ENCODE data around the gene SPEF2. TPM values are rescaled to one million over a fixed set of nuclear protein-coding genes. Genes with fewer than 3 reads are reported as not detected.

The SPEF2 gene, protein sequence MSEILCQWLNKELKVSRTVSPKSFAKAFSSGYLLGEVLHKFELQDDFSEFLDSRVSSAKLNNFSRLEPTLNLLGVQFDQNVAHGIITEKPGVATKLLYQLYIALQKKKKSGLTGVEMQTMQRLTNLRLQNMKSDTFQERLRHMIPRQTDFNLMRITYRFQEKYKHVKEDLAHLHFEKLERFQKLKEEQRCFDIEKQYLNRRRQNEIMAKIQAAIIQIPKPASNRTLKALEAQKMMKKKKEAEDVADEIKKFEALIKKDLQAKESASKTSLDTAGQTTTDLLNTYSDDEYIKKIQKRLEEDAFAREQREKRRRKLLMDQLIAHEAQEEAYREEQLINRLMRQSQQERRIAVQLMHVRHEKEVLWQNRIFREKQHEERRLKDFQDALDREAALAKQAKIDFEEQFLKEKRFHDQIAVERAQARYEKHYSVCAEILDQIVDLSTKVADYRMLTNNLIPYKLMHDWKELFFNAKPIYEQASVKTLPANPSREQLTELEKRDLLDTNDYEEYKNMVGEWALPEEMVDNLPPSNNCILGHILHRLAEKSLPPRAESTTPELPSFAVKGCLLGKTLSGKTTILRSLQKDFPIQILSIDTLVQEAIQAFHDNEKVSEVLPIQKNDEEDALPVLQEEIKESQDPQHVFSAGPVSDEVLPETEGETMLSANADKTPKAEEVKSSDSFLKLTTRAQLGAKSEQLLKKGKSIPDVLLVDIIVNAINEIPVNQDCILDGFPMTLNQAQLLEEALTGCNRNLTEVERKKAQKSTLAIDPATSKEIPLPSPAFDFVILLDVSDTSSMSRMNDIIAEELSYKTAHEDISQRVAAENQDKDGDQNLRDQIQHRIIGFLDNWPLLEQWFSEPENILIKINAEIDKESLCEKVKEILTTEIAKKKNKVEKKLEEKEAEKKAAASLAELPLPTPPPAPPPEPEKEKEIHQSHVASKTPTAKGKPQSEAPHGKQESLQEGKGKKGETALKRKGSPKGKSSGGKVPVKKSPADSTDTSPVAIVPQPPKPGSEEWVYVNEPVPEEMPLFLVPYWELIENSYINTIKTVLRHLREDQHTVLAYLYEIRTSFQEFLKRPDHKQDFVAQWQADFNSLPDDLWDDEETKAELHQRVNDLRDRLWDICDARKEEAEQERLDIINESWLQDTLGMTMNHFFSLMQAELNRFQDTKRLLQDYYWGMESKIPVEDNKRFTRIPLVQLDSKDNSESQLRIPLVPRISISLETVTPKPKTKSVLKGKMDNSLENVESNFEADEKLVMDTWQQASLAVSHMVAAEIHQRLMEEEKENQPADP (N-terminal part only)
- not detected for polyA plus RNA-seq

- H3K4me1 Mint-ChIP-seq = peaks cover 0 to 5% (median 1%) of the 10 kb centered on the region in 3 donors
- H3K4me3 Mint-ChIP-seq = peak within 1 kb of the TSS; percentile 17 to 95 (median 83)
- peaks cover 2% of the 10 kb centered on the region for H3K36me3 Mint-ChIP-seq
- H3K9me3 Mint-ChIP-seq = peaks cover 0 to 13% (median 3%) of the 10 kb centered on the region in 3 donors
- peak within 1 kb of the TSS in 1 of 3 donors; percentile 94 for H3K27ac Mint-ChIP-seq
- peaks cover 5% of the 10 kb centered on the region for H3K27me3 Mint-ChIP-seq
Observed at GRCh38 chr5:35617435-35618303, at the start of gene SPEF2. Gene SPEF2, plus strand, starts transcription at chr5:35617863. Its CDS starts 135 bp downstream, at chr5:35617998.

DNA sequence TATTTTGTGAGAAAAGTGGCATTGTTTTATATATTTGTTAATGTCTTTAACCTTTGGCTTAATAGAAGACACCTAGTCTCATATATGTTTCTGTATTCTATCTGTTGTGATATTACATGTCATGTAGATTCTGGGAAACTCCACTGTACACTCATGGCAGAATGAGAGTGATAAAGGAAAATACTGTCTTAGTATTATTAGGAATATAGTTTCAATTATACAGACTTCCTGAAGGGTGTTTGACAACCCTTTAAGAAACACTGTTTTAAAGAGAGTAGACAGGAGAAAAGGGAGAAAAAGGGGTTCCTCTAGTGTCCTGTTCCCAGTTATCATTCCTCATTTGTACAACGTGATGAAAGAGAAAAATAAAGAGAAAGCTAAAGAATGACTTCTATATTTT lies 42.1 kb upstream of the SPEF2 start:
- Mint-ChIP-seq H3K9me3 (peaks cover 0 to 1% (median 0%) of the 10 kb centered on the region in 3 donors), H3K27ac (no peak overlapping the region), H3K4me3 (no peak overlapping the region), H3K36me3 (no peaks in the 10 kb centered on the region), H3K27me3 (no peaks in the 10 kb centered on the region), H3K4me1 (no peaks in the 10 kb centered on the region)

DNA sequence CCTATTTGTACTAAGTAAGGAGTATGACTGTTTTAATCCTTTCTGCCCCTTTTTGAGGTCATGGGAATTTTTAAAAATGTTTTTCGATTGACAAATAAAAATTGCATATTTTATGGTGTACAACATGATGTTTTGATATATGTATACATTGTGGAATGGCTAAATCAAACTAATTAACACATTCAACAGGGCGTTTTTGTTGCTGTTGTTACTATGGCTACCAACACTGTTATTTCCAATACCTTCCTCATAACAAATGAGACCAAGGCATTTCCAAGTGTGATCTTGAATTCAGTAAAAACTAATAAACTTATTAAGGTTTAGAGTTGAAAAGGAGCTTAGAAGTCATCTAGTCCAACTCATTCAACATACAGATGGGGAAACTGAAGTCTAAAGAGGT lies 30.2 kb upstream of the SPEF2 start:
- no peaks in the 10 kb centered on the region for H3K36me3 Mint-ChIP-seq
- no peak overlapping the region for H3K27ac Mint-ChIP-seq
- H3K4me3 Mint-ChIP-seq = no peak overlapping the region
- H3K9me3 Mint-ChIP-seq = peaks cover 0 to 2% (median 0%) of the 10 kb centered on the region in 3 donors
- no peaks in the 10 kb centered on the region for H3K4me1 Mint-ChIP-seq
- H3K27me3 Mint-ChIP-seq = no peaks in the 10 kb centered on the region

GRCh38 chr5:35593338-35593737 lies 24.3 kb upstream of the SPEF2 start:
- no peaks in the 10 kb centered on the region for H3K36me3 Mint-ChIP-seq
- H3K4me1 Mint-ChIP-seq = no peaks in the 10 kb centered on the region
- H3K27me3 Mint-ChIP-seq = no peaks in the 10 kb centered on the region
- H3K27ac Mint-ChIP-seq = no peak overlapping the region
- peaks cover 0 to 2% (median 0%) of the 10 kb centered on the region in 3 donors for H3K9me3 Mint-ChIP-seq
- no peak overlapping the region for H3K4me3 Mint-ChIP-seq

DNA sequence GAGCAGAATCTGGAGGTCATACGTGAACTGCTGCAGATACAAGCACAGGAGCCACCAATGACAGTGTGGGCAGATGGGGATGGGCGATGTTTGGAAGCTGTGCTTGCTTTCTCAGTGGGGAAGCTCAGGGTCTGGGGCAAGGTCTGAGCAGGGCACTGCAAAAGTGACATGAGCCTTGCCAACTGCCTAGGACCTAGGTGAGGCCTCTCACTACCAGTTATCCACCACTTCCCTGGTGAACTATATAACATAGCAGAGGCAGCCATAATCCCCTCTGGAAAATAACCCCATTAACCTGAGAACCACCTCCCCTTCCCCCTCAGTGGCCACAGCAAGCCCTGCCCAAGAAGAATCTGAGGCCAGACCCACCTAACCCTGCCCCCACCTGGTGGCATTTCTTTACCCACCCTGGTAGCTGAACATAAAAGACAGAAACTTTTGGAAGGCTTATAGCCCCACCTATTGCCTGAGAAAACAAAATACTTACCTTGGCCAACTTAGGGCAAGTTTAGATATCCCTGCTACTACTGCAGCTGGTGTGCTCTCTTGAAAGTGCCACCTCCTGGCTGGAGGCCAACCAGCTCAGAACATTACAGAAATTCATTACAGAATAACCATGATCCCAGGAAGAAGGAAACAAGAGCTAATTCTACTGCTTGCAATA lies 18.8 kb upstream of the SPEF2 start:
- Mint-ChIP-seq H3K27ac (no peak overlapping the region), H3K36me3 (no peaks in the 10 kb centered on the region), H3K27me3 (no peaks in the 10 kb centered on the region), H3K4me1 (no peaks in the 10 kb centered on the region), H3K4me3 (no peak overlapping the region), H3K9me3 (peaks cover 0 to 7% (median 4%) of the 10 kb centered on the region in 3 donors)

DNA sequence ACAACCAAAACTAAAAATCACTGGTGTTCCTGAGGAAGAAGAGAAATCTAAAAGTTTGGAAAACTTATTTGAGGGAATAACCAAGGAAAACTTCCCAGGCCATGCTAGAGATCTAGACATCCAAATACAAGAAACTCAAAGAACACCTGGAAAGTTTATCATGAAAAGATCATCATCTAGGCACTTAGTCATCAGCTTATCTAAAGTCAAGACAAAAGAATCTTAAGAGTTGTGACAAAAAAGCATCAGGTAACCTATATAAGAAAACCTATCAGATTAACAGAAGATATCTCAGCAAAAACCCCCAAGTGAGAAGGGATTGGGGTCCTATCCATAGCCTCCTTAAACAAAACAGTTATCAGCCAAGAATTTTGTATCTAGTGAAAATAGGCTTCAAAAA lies 17.1 kb upstream of the SPEF2 start:
- Mint-ChIP-seq H3K36me3 (peaks cover 2% of the 10 kb centered on the region), H3K27me3 (no peaks in the 10 kb centered on the region), H3K4me3 (no peak overlapping the region), H3K9me3 (peaks cover 2 to 10% (median 7%) of the 10 kb centered on the region in 3 donors), H3K27ac (no peak overlapping the region), H3K4me1 (no peaks in the 10 kb centered on the region)

GRCh38 chr5:35608881-35609779 lies 8.5 kb upstream of the SPEF2 start:
- no peak overlapping the region for H3K4me3 Mint-ChIP-seq
- peaks cover 2 to 8% (median 2%) of the 10 kb centered on the region in 3 donors for H3K9me3 Mint-ChIP-seq
- H3K4me1 Mint-ChIP-seq = no peaks in the 10 kb centered on the region
- H3K27me3 Mint-ChIP-seq = no peaks in the 10 kb centered on the region
- H3K36me3 Mint-ChIP-seq = peaks cover 2% of the 10 kb centered on the region
- H3K27ac Mint-ChIP-seq = no peak overlapping the region

- peaks cover 5% of the 10 kb centered on the region for H3K27me3 Mint-ChIP-seq
- H3K27ac Mint-ChIP-seq = peak overlapping the region in 1 of 3 donors; percentile 94
- H3K36me3 Mint-ChIP-seq = peaks cover 2% of the 10 kb centered on the region
- peaks cover 0 to 5% (median 1%) of the 10 kb centered on the region in 3 donors for H3K4me1 Mint-ChIP-seq
- peak overlapping the region in 3 of 4 donors; percentile 76 to 95 (median 90) for H3K4me3 Mint-ChIP-seq
- peaks cover 0 to 13% (median 3%) of the 10 kb centered on the region in 3 donors for H3K9me3 Mint-ChIP-seq
Observed at GRCh38 chr5:35617060-35617434, 616 bp upstream of the SPEF2 start.

DNA sequence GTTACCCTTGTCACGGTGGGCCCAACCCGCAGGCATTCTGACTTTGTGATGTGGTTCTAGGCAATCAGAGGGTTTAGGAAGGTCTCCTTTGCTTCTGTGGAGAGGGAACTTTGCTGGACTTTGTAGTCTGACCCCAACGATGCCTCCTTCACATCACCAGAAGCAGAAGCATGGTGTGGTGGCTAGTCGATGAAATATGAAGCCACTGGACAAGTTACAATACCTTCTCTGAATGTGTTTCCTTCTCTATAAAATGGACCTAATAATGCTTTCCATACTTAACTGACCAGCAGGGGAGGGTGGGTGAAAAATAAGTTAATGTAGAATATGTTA lies 607 bp downstream of the SPEF2 start:
- H3K27me3 Mint-ChIP-seq = peaks cover 5% of the 10 kb centered on the region

GRCh38 chr5:35618781-35619180 lies 1.1 kb downstream of the SPEF2 start:
- peaks cover 0 to 5% (median 1%) of the 10 kb centered on the region in 3 donors for H3K4me1 Mint-ChIP-seq
- peaks cover 2% of the 10 kb centered on the region for H3K36me3 Mint-ChIP-seq
- no peak overlapping the region for H3K27ac Mint-ChIP-seq
- H3K9me3 Mint-ChIP-seq = peaks cover 0 to 13% (median 1%) of the 10 kb centered on the region in 3 donors
- H3K27me3 Mint-ChIP-seq = peaks cover 5% of the 10 kb centered on the region
- H3K4me3 Mint-ChIP-seq = no peak overlapping the region

More for the DNA sequence above, 607 bp downstream of the SPEF2 start:
- H3K36me3 Mint-ChIP-seq = peaks cover 2% of the 10 kb centered on the region
- H3K27ac Mint-ChIP-seq = no peak overlapping the region
- H3K4me1 Mint-ChIP-seq = peaks cover 0 to 5% (median 1%) of the 10 kb centered on the region in 3 donors
- H3K4me3 Mint-ChIP-seq = peak overlapping the region in 2 of 4 donors; percentile 35 to 41
- peaks cover 0 to 13% (median 3%) of the 10 kb centered on the region in 3 donors for H3K9me3 Mint-ChIP-seq

- peaks cover 0 to 1% (median 0%) of the 10 kb centered on the region in 3 donors for H3K4me1 Mint-ChIP-seq
- no peaks in the 10 kb centered on the region for H3K36me3 Mint-ChIP-seq
- no peaks in the 10 kb centered on the region for H3K27me3 Mint-ChIP-seq
- H3K4me3 Mint-ChIP-seq = no peak overlapping the region
- H3K9me3 Mint-ChIP-seq = no peaks in the 10 kb centered on the region
- H3K27ac Mint-ChIP-seq = no peak overlapping the region
Observed at GRCh38 chr5:35622974-35623373, 5.3 kb downstream of the SPEF2 start.

DNA sequence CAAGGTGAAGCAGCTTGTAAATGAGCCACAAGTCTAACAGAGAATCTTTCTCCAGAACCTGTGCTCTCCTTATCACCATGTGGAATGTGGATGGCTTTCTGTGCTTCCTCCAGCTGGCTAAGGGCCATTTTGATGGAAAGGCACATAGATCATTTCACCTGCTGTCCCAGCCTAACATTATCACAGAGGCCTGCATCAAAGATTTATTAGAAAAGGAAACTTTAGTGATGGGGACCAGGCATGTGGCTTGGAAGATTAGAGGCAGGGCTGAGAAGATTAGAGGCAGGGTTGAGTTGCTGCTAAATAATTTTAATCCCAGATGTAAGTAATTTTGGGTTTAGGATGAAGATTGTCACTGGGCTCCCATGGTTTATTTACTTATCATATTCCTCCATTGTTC lies 6.3 kb downstream of the SPEF2 start:
- Mint-ChIP-seq H3K27me3 (no peaks in the 10 kb centered on the region), H3K4me1 (peaks cover 0 to 1% (median 0%) of the 10 kb centered on the region in 3 donors), H3K27ac (no peak overlapping the region), H3K4me3 (no peak overlapping the region), H3K9me3 (peaks cover 0 to 2% (median 0%) of the 10 kb centered on the region in 3 donors), H3K36me3 (no peaks in the 10 kb centered on the region)
